ENCODE measurements around the gene FZR1. TPM values are rescaled to one million over a fixed set of nuclear protein-coding genes. Genes with fewer than 3 reads are reported as not detected.

FZR1 gene
- total and polyA plus RNA-seq, 8 donors, result 15.1 to 34.2 (median 20.4) TPM

- no peak for TF ChIP-seq CTCF (IDR thresholded peaks at IDR 0.05)
- Histone ChIP-seq H3K27me3 (no peaks in the 10 kb centered on the region), H3K27ac (no peak overlapping the region), H3K4me1 (peaks cover 0 to 11% (median 10%) of the 10 kb centered on the region in 3 donors), H3K9me3 (no peaks in the 10 kb centered on the region), H3K4me3 (no peak overlapping the region), H3K36me3 (no peaks in the 10 kb centered on the region)
- FAIRE-seq, result no peak
- no peak for ATAC-seq
- WGBS, 2 donors, result 89 to 91% methylated on average over 15 of the region's 15 CpGs
- DNase-seq, result no peak
- intact Hi-C loops (cut with DNase I), result no loop called here
These were observed 3.5 kb downstream of the FZR1 start for GRCh38 chr19:3509566-3509989.

- 88 to 91% methylated on average over 19 to 22 of the region's 22 CpGs for WGBS, 2 donors
- peaks cover 0 to 10% (median 6%) of the 10 kb centered on the region in 3 donors for H3K4me1 ChIP-seq
- no peak for ATAC-seq
- H3K27ac ChIP-seq, result no peak overlapping the region
- no peak for TF ChIP-seq CTCF (IDR thresholded peaks at IDR 0.05)
- no peak overlapping the region for H3K4me3 ChIP-seq
- intact Hi-C loops (cut with DNase I), result no loop called here
- no peak for FAIRE-seq
- peak in 1 of 6 donors; percentile 33 for DNase-seq
- no peaks in the 10 kb centered on the region for H3K27me3 ChIP-seq
- no peaks in the 10 kb centered on the region for H3K9me3 ChIP-seq
- no peaks in the 10 kb centered on the region for H3K36me3 ChIP-seq
These were observed 4.6 kb downstream of the FZR1 start for GRCh38 chr19:3510727-3511126.

GRCh38 chr19:3511506-3512251 is 5.6 kb downstream of the FZR1 start:
- ATAC-seq, result no peak
- FAIRE-seq, result no peak
- H3K4me1 ChIP-seq, result peaks cover 0 to 10% (median 6%) of the 10 kb centered on the region in 3 donors

GRCh38 chr19:3512562-3513228 is 6.6 kb downstream of the FZR1 start:
- no peak for DNase-seq
- FAIRE-seq, result no peak
- Histone ChIP-seq H3K36me3 (no peaks in the 10 kb centered on the region), H3K4me3 (no peak overlapping the region), H3K4me1 (peaks cover 0 to 13% (median 10%) of the 10 kb centered on the region in 3 donors), H3K9me3 (no peaks in the 10 kb centered on the region), H3K27ac (no peak overlapping the region), H3K27me3 (no peaks in the 10 kb centered on the region)
- intact Hi-C loops (cut with DNase I), result no loop called here
- ATAC-seq, result no peak
- WGBS, 2 donors, result 86 to 88% methylated on average over 17 of the region's 17 CpGs
- no peak for TF ChIP-seq CTCF (IDR thresholded peaks at IDR 0.05)

More at GRCh38 chr19:3511506-3512251, 5.6 kb downstream of the FZR1 start:
- Histone ChIP-seq H3K27me3 (no peaks in the 10 kb centered on the region), H3K27ac (no peak overlapping the region), H3K4me3 (no peak overlapping the region), H3K36me3 (no peaks in the 10 kb centered on the region), H3K9me3 (no peaks in the 10 kb centered on the region)
- DNase-seq, result peak in 1 of 6 donors; percentile 27
- 81 to 82% methylated on average over 25 to 26 of the region's 26 CpGs for WGBS, 2 donors
- TF ChIP-seq CTCF (IDR thresholded peaks at IDR 0.05), result no peak
- intact Hi-C loops (cut with DNase I), result no loop called here

All from pancreas (tissue), 10 donors.